Progenitor cell of endocrine pancreas (in vitro differentiated cells): ENCODE data around the gene POLR1A. TPM values are rescaled to one million over a fixed set of nuclear protein-coding genes. Genes with fewer than 3 reads are reported as not detected.
A peak's percentile ranks its signal among the peaks of the same experiment; 100 is the strongest.

Experiments
- DNase-seq: peaks from one replicate; pipeline ENCODE4 v3.0.0; 2021; ENCODE audit warnings: low spot score; ENCODE audit not compliant: unreplicated experiment
- H3K27ac Mint-ChIP-seq: 2 replicates; pipeline ENCODE4 v1.8.0; 2021; ENCODE audit warnings: mild to moderate bottlenecking, moderate library complexity, mixed read lengths
- H3K27me3 Mint-ChIP-seq: 2 replicates; pipeline ENCODE4 v1.8.0; 2021; ENCODE audit warnings: mixed read lengths
- H3K36me3 Mint-ChIP-seq: 2 replicates; pipeline ENCODE4 v1.8.0; 2022; ENCODE audit warnings: mixed read lengths; ENCODE audit not compliant: insufficient read depth
- H3K4me1 Mint-ChIP-seq: 2 replicates; pipeline ENCODE4 v1.8.0; 2021; ENCODE audit warnings: low read depth, mixed read lengths
- H3K4me3 Mint-ChIP-seq: 2 replicates; pipeline ENCODE4 v1.8.0; 2021; ENCODE audit warnings: low read depth, mild to moderate bottlenecking, moderate library complexity, mixed read lengths
- H3K9me3 Mint-ChIP-seq: 2 replicates; pipeline ENCODE4 v1.8.0; 2021; ENCODE audit warnings: low read depth, mixed read lengths
- CTCF ChIP-seq: fragments of 200-600 bp; sonication (generic); IDR thresholded peaks from one replicate; pipeline ENCODE4 v1.5.0; 2021; ENCODE audit warnings: antibody characterized with exemption, mild to moderate bottlenecking; ENCODE audit not compliant: unreplicated experiment
- total RNA-seq: library from RNA; stranded (reverse); gene quantifications from 2 replicates; pipeline ENCODE4 v1.2.1, GENCODE V29; 2021

Gene POLR1A
- total RNA-seq, 1 donor from 2014 or later, result 47.9 TPM

GRCh38 chr2:86107031-86107430, 1.3 kb upstream of the POLR1A start:
- H3K27me3 Mint-ChIP-seq, result no peaks in the 10 kb centered on the region
- no peaks in the 10 kb centered on the region for H3K9me3 Mint-ChIP-seq
- peaks cover 20% of the 10 kb centered on the region for H3K36me3 Mint-ChIP-seq
- H3K27ac Mint-ChIP-seq, result peak overlapping the region; percentile 99
- H3K4me1 Mint-ChIP-seq, result peaks cover 26% of the 10 kb centered on the region
- no peak for TF ChIP-seq CTCF
- H3K4me3 Mint-ChIP-seq, result peak overlapping the region; percentile 93
- no peak for DNase-seq

GRCh38 chr2:86105969-86106945, 571 bp upstream of the POLR1A start, which contains the start of gene PTCD3:
Gene PTCD3, plus strand, starts transcription at chr2:86106235. Its CDS starts 13 bp downstream, at chr2:86106248.
- peaks cover 26% of the 10 kb centered on the region for H3K4me1 Mint-ChIP-seq
- no peak for TF ChIP-seq CTCF
- peak within 1 kb of the TSS; percentile 99 for H3K27ac Mint-ChIP-seq
- DNase-seq, result peak; percentile 78
- peaks cover 20% of the 10 kb centered on the region for H3K36me3 Mint-ChIP-seq
- peak within 1 kb of the TSS; percentile 93 for H3K4me3 Mint-ChIP-seq
- no peaks in the 10 kb centered on the region for H3K27me3 Mint-ChIP-seq
- no peaks in the 10 kb centered on the region for H3K9me3 Mint-ChIP-seq

GRCh38 chr2:86102157-86102556, 3.5 kb downstream of the POLR1A start:
- H3K36me3 Mint-ChIP-seq, result peaks cover 22% of the 10 kb centered on the region
- no peak overlapping the region for H3K27ac Mint-ChIP-seq
- DNase-seq, result no peak
- H3K4me3 Mint-ChIP-seq, result no peak overlapping the region
- no peaks in the 10 kb centered on the region for H3K9me3 Mint-ChIP-seq
- no peaks in the 10 kb centered on the region for H3K27me3 Mint-ChIP-seq
- TF ChIP-seq CTCF, result no peak
- H3K4me1 Mint-ChIP-seq, result peaks cover 19% of the 10 kb centered on the region

- no peaks in the 10 kb centered on the region for H3K9me3 Mint-ChIP-seq
- TF ChIP-seq CTCF, result no peak
- H3K4me1 Mint-ChIP-seq, result peaks cover 2% of the 10 kb centered on the region
- H3K36me3 Mint-ChIP-seq, result peaks cover 33% of the 10 kb centered on the region
- DNase-seq, result no peak
- no peak overlapping the region for H3K27ac Mint-ChIP-seq
- H3K27me3 Mint-ChIP-seq, result no peaks in the 10 kb centered on the region
- H3K4me3 Mint-ChIP-seq, result no peak overlapping the region
Measured at GRCh38 chr2:86097913-86098312, 7.8 kb downstream of the POLR1A start.

- H3K4me1 Mint-ChIP-seq, result no peaks in the 10 kb centered on the region
- no peak for TF ChIP-seq CTCF
- no peak overlapping the region for H3K4me3 Mint-ChIP-seq
- no peak overlapping the region for H3K27ac Mint-ChIP-seq
- no peak for DNase-seq
- peaks cover 27% of the 10 kb centered on the region for H3K36me3 Mint-ChIP-seq
- H3K27me3 Mint-ChIP-seq, result no peaks in the 10 kb centered on the region
- H3K9me3 Mint-ChIP-seq, result no peaks in the 10 kb centered on the region
Measured at GRCh38 chr2:86097114-86097896, 8.4 kb downstream of the POLR1A start.
